ENCODE results near the gene EIF5A2.

EIF5A2 gene

GRCh38 chr3:170907637-170908234 lies 701 bp downstream of the EIF5A2 start:
- H3K4me3 ChIP-seq (ENCODE audit: low read length), result peak overlapping the region; percentile 69
- no peak overlapping the region for H3K27ac ChIP-seq (ENCODE audit: low read length)
- no peak for TF ChIP-seq EZH2phosphoT487 (IDR thresholded peaks at IDR 0.05; ENCODE audit: low read length)
- TF ChIP-seq EZH2 (optimal IDR thresholded peaks at IDR 0.05; ENCODE audit: low read depth, low read length), result no peak
- TF ChIP-seq, protein P1, sequence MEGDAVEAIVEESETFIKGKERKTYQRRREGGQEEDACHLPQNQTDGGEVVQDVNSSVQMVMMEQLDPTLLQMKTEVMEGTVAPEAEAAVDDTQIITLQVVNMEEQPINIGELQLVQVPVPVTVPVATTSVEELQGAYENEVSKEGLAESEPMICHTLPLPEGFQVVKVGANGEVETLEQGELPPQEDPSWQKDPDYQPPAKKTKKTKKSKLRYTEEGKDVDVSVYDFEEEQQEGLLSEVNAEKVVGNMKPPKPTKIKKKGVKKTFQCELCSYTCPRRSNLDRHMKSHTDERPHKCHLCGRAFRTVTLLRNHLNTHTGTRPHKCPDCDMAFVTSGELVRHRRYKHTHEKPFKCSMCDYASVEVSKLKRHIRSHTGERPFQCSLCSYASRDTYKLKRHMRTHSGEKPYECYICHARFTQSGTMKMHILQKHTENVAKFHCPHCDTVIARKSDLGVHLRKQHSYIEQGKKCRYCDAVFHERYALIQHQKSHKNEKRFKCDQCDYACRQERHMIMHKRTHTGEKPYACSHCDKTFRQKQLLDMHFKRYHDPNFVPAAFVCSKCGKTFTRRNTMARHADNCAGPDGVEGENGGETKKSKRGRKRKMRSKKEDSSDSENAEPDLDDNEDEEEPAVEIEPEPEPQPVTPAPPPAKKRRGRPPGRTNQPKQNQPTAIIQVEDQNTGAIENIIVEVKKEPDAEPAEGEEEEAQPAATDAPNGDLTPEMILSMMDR (IDR thresholded peaks at IDR 0.05; ENCODE audit: low read length), result no peak
- no peaks in the 10 kb centered on the region for H3K36me3 ChIP-seq (replicated peaks; ENCODE audit: insufficient read depth, low read length)
- H2AFZ ChIP-seq (ENCODE audit: low read length), result peak overlapping the region; percentile 76
- 0 out of 2 replicates have a peak, but pooled peaks cover 7% of the 10 kb centered on the region for H3K4me1 ChIP-seq (ENCODE audit: low read length)
- H3K4me2 ChIP-seq (ENCODE audit: low read depth, low read length), result peak overlapping the region; percentile 92
- no peaks in the 10 kb centered on the region for H3K9me2 ChIP-seq (replicated peaks; ENCODE audit: insufficient read depth, low read length)
- H4K20me1 ChIP-seq (ENCODE audit: insufficient read depth, low read length), result no peaks in the 10 kb centered on the region
- H3K79me2 ChIP-seq (ENCODE audit: low read length), result no peaks in the 10 kb centered on the region
- no peak for DNase-seq
- H3K27me3 ChIP-seq (replicated peaks; ENCODE audit: insufficient read depth, low read length), result no peaks in the 10 kb centered on the region
- no peaks in the 10 kb centered on the region for H3K9me3 ChIP-seq (replicated peaks; ENCODE audit: insufficient read depth, low read length)
- peak overlapping the region; percentile 47; the same call in 1 of the 2 replicates for H3K9ac ChIP-seq (ENCODE audit: low read length)
- peaks cover 8% of the 10 kb centered on the region; the same call in 1 of the 2 replicates for H3F3A ChIP-seq (ENCODE audit: insufficient read depth, low read length)

DNA sequence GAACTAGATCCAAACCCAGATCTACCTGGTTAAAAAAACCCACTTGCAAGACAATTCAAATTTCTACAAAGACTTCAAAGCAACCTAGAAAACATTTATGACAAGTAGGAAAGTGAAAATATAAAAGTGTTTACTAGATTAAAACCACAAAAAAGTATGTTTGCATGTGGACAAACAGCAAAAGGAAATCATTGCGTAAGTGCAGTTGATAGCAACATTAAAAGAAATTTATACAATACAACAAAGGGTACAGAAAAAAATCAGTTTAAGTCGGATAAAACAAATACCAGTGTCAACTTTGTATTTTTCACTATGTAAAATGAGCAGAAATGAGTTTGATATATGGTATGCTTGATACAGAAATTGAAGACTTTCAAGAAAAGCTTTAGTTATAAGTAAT lies 2.6 kb downstream of the EIF5A2 start:
- no peaks in the 10 kb centered on the region for H3K9me2 ChIP-seq (replicated peaks; ENCODE audit: insufficient read depth, low read length)
- H3K9me3 ChIP-seq (replicated peaks; ENCODE audit: insufficient read depth, low read length), result no peaks in the 10 kb centered on the region
- no peaks in the 10 kb centered on the region for H3K27me3 ChIP-seq (replicated peaks; ENCODE audit: insufficient read depth, low read length)
- no peak for DNase-seq
- H3K4me1 ChIP-seq (ENCODE audit: low read length), result 0 out of 2 replicates have a peak, but pooled peaks cover 7% of the 10 kb centered on the region
- no peak overlapping the region for H3K4me2 ChIP-seq (ENCODE audit: low read depth, low read length)
- no peaks in the 10 kb centered on the region for H3K36me3 ChIP-seq (replicated peaks; ENCODE audit: insufficient read depth, low read length)
- H3K9ac ChIP-seq (ENCODE audit: low read length), result no peak overlapping the region
- no peak overlapping the region for H2AFZ ChIP-seq (ENCODE audit: low read length)
- no peaks in the 10 kb centered on the region for H4K20me1 ChIP-seq (ENCODE audit: insufficient read depth, low read length)
- H3K27ac ChIP-seq (ENCODE audit: low read length), result no peak overlapping the region
- H3K4me3 ChIP-seq (ENCODE audit: low read length), result no peak overlapping the region
- no peaks in the 10 kb centered on the region for H3K79me2 ChIP-seq (ENCODE audit: low read length)
- peaks cover 8% of the 10 kb centered on the region; the same call in 1 of the 2 replicates for H3F3A ChIP-seq (ENCODE audit: insufficient read depth, low read length)
- TF ChIP-seq EZH2 (optimal IDR thresholded peaks at IDR 0.05; ENCODE audit: low read depth, low read length), result no peak
- TF ChIP-seq EZH2phosphoT487 (IDR thresholded peaks at IDR 0.05; ENCODE audit: low read length), result no peak

DNA sequence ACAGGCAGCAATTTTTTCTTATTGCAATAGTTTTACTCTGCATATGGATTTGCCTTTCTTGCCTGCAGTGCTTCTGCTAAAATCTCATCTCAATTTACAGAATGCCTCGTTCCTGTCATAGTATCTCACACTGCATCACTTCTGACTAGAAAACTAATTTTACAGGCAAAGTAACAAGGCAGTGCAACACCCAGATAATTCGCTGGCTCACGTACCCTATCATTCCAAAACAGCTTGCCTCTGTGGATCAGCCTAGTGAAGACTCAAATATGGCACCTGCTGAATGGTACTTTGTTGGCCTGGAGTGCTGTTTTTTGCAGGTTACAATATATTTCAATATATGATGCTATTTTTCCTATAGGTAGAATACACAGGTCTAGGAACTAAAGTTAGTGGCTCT lies 5.3 kb downstream of the EIF5A2 start:
- H3K79me2 ChIP-seq (ENCODE audit: low read length), result no peaks in the 10 kb centered on the region
- H3K9me3 ChIP-seq (replicated peaks; ENCODE audit: insufficient read depth, low read length), result no peaks in the 10 kb centered on the region
- H3K9ac ChIP-seq (ENCODE audit: low read length), result no peak overlapping the region
- H3K27me3 ChIP-seq (replicated peaks; ENCODE audit: insufficient read depth, low read length), result no peaks in the 10 kb centered on the region
- H2AFZ ChIP-seq (ENCODE audit: low read length), result no peak overlapping the region
- no peaks in the 10 kb centered on the region for H4K20me1 ChIP-seq (ENCODE audit: insufficient read depth, low read length)
- no peaks in the 10 kb centered on the region for H3K36me3 ChIP-seq (replicated peaks; ENCODE audit: insufficient read depth, low read length)
- no peak for TF ChIP-seq EZH2phosphoT487 (IDR thresholded peaks at IDR 0.05; ENCODE audit: low read length)
- TF ChIP-seq, protein P1 (IDR thresholded peaks at IDR 0.05; ENCODE audit: low read length), result no peak
- TF ChIP-seq EZH2 (optimal IDR thresholded peaks at IDR 0.05; ENCODE audit: low read depth, low read length), result no peak
- H3K4me2 ChIP-seq (ENCODE audit: low read depth, low read length), result no peak overlapping the region
- no peak overlapping the region for H3K27ac ChIP-seq (ENCODE audit: low read length)
- H3F3A ChIP-seq (ENCODE audit: insufficient read depth, low read length), result no peaks in the 10 kb centered on the region
- H3K4me1 ChIP-seq (ENCODE audit: low read length), result 0 out of 2 replicates have a peak, but pooled peaks cover 7% of the 10 kb centered on the region
- no peak for DNase-seq
- H3K9me2 ChIP-seq (replicated peaks; ENCODE audit: insufficient read depth, low read length), result no peaks in the 10 kb centered on the region
- H3K4me3 ChIP-seq (ENCODE audit: low read length), result no peak overlapping the region

- H3F3A ChIP-seq (ENCODE audit: insufficient read depth, low read length), result no peaks in the 10 kb centered on the region
- no peaks in the 10 kb centered on the region for H4K20me1 ChIP-seq (ENCODE audit: insufficient read depth, low read length)
- H3K36me3 ChIP-seq (replicated peaks; ENCODE audit: insufficient read depth, low read length), result no peaks in the 10 kb centered on the region
- H2AFZ ChIP-seq (ENCODE audit: low read length), result no peak overlapping the region
- H3K4me1 ChIP-seq (ENCODE audit: low read length), result no peaks in the 10 kb centered on the region
- no peak overlapping the region for H3K27ac ChIP-seq (ENCODE audit: low read length)
- DNase-seq, result no peak
- no peak for TF ChIP-seq EZH2phosphoT487 (IDR thresholded peaks at IDR 0.05; ENCODE audit: low read length)
- TF ChIP-seq EZH2 (optimal IDR thresholded peaks at IDR 0.05; ENCODE audit: low read depth, low read length), result no peak
- TF ChIP-seq, protein P1 (IDR thresholded peaks at IDR 0.05; ENCODE audit: low read length), result no peak
- no peak overlapping the region for H3K4me3 ChIP-seq (ENCODE audit: low read length)
- no peak overlapping the region for H3K9ac ChIP-seq (ENCODE audit: low read length)
- no peaks in the 10 kb centered on the region for H3K9me2 ChIP-seq (replicated peaks; ENCODE audit: insufficient read depth, low read length)
- H3K4me2 ChIP-seq (ENCODE audit: low read depth, low read length), result no peak overlapping the region
- H3K27me3 ChIP-seq (replicated peaks; ENCODE audit: insufficient read depth, low read length), result no peaks in the 10 kb centered on the region
- no peaks in the 10 kb centered on the region for H3K79me2 ChIP-seq (ENCODE audit: low read length)
- no peaks in the 10 kb centered on the region for H3K9me3 ChIP-seq (replicated peaks; ENCODE audit: insufficient read depth, low read length)
Measured at GRCh38 chr3:170899455-170899854, 9.0 kb downstream of the EIF5A2 start.
